Left ventricle myocardium inferior (tissue), 1 donor: ENCODE data around the gene PRAMEF1. TPM values are rescaled to one million over a fixed set of nuclear protein-coding genes. Genes with fewer than 3 reads are reported as not detected.
"Not testable (repeated sequence)": the region's sequence is repeated elsewhere in the genome, so short reads cannot be mapped to it uniquely, and the experiment has no call there.

Experiments
- DNase-seq: peaks from one replicate; pipeline ENCODE4 v3.0.0-alpha.2; 2020
- H3K27ac ChIP-seq: fragments of 200-600 bp; replicated peaks from 2 replicates; pipeline ENCODE4 v1.8.0; 2021
- H3K27me3 ChIP-seq: fragments of 200-600 bp; 2 replicates; pipeline ENCODE4 v1.8.0; 2021; ENCODE audit warnings: low read depth
- H3K36me3 ChIP-seq: fragments of 200-600 bp; 2 replicates; pipeline ENCODE4 v1.8.0; 2021
- H3K4me1 ChIP-seq: fragments of 200-600 bp; 2 replicates; pipeline ENCODE4 v1.8.0; 2021
- H3K4me3 ChIP-seq: fragments of 200-600 bp; 2 replicates; pipeline ENCODE4 v1.8.0; 2021; ENCODE audit warnings: mild to moderate bottlenecking, moderate library complexity
- H3K9me3 ChIP-seq: fragments of 200-600 bp; replicated peaks from 2 replicates; pipeline ENCODE4 v1.8.0; 2021
- CTCF ChIP-seq: fragments of 200-600 bp; IDR thresholded peaks from 2 replicates; pipeline ENCODE4 v1.8.0; 2021; ENCODE audit warnings: antibody characterized with exemption, mild to moderate bottlenecking, borderline replicate concordance
- intact Hi-C: fragments of 100-400 bp; cut with micrococcal nuclease; formaldehyde crosslinking; loops from one replicate; pipeline ENCODE4 v1.11.0; 2022
- total RNA-seq: library from RNA; stranded (reverse); fragmentation: NEBNext Ultra II Directional; extraction: Animal tissue kit (Norgen Biotek cat#: 25700); gene quantifications from one replicate; pipeline ENCODE4 v1.2.1, GENCODE V29; 2021
- donor health status: DM: no; HTN: yes; CAD: no; lungs with severe emphysema.

PRAMEF1 gene
- total RNA-seq, 1 donor from 2014 or later = not detected

GRCh38 chr1:12774801-12775345 lies 16.3 kb upstream of the PRAMEF1 start:
- Histone ChIP-seq H3K27me3 (peaks cover 70% of the 10 kb centered on the region), H3K36me3 (no peaks in the 10 kb centered on the region), H3K4me1 (no peaks in the 10 kb centered on the region), H3K27ac (no peak overlapping the region), H3K9me3 (peaks cover 4% of the 10 kb centered on the region), H3K4me3 (no peak overlapping the region)
- no peak for DNase-seq
- intact Hi-C loops = no loop called here
- no peak for TF ChIP-seq CTCF

GRCh38 chr1:12775443-12775842 lies 15.8 kb upstream of the PRAMEF1 start:
- Histone ChIP-seq H3K4me3 (no peak overlapping the region), H3K4me1 (no peaks in the 10 kb centered on the region), H3K27me3 (peaks cover 64% of the 10 kb centered on the region), H3K27ac (no peak overlapping the region), H3K9me3 (peaks cover 4% of the 10 kb centered on the region), H3K36me3 (no peaks in the 10 kb centered on the region)
- intact Hi-C loops = no loop called here
- no peak for TF ChIP-seq CTCF
- no peak for DNase-seq

GRCh38 chr1:12776801-12777557 lies 14.2 kb upstream of the PRAMEF1 start:
- H3K4me1 ChIP-seq = no peaks in the 10 kb centered on the region
- no peak overlapping the region for H3K27ac ChIP-seq
- H3K36me3 ChIP-seq = no peaks in the 10 kb centered on the region
- DNase-seq = no peak
- TF ChIP-seq CTCF = no peak
- H3K9me3 ChIP-seq = peaks cover 4% of the 10 kb centered on the region
- peaks cover 52% of the 10 kb centered on the region for H3K27me3 ChIP-seq
- intact Hi-C loops = no loop called here
- H3K4me3 ChIP-seq = no peak overlapping the region

- intact Hi-C loops = no loop called here
- Histone ChIP-seq H3K4me1 (no peaks in the 10 kb centered on the region), H3K27ac (no peak overlapping the region), H3K9me3 (peaks cover 5% of the 10 kb centered on the region), H3K4me3 (no peak overlapping the region), H3K36me3 (no peaks in the 10 kb centered on the region), H3K27me3 (peaks cover 42% of the 10 kb centered on the region)
- TF ChIP-seq CTCF = no peak
- DNase-seq = no peak
These were observed 13.1 kb upstream of the PRAMEF1 start for GRCh38 chr1:12778061-12778460.

- no peak for DNase-seq
- Histone ChIP-seq H3K27me3 (peaks cover 35% of the 10 kb centered on the region), H3K27ac (no peak overlapping the region), H3K4me1 (no peaks in the 10 kb centered on the region), H3K36me3 (no peaks in the 10 kb centered on the region), H3K9me3 (peaks cover 9% of the 10 kb centered on the region), H3K4me3 (no peak overlapping the region)
- intact Hi-C loops = no loop called here
- TF ChIP-seq CTCF = no peak
These were observed 12.3 kb upstream of the PRAMEF1 start for GRCh38 chr1:12778907-12779306.

- H3K36me3 ChIP-seq, DNase-seq, H3K4me1 ChIP-seq, H3K27ac ChIP-seq, intact Hi-C loops, H3K4me3 ChIP-seq: not testable (repeated sequence)
- peaks cover 34% of the 10 kb centered on the region for H3K9me3 ChIP-seq
- peaks cover 16% of the 10 kb centered on the region for H3K27me3 ChIP-seq
These were observed 9.7 kb upstream of the PRAMEF1 start for GRCh38 chr1:12781488-12781887.

- H3K36me3 ChIP-seq, H3K27me3 ChIP-seq, intact Hi-C loops, DNase-seq, H3K4me3 ChIP-seq, H3K4me1 ChIP-seq, H3K27ac ChIP-seq: not testable (repeated sequence)
- peaks cover 37% of the 10 kb centered on the region for H3K9me3 ChIP-seq
These were observed 7.4 kb upstream of the PRAMEF1 start for GRCh38 chr1:12783783-12784182.

- H3K4me1 ChIP-seq, intact Hi-C loops, H3K27me3 ChIP-seq: not testable (repeated sequence)
These were observed 6.5 kb upstream of the PRAMEF1 start for GRCh38 chr1:12784729-12785128.

More at GRCh38 chr1:12784729-12785128, 6.5 kb upstream of the PRAMEF1 start:
- H3K36me3 ChIP-seq, DNase-seq, H3K4me3 ChIP-seq, H3K27ac ChIP-seq: not testable (repeated sequence)
- peaks cover 37% of the 10 kb centered on the region for H3K9me3 ChIP-seq
